Loucy (cell line): Measurements from ENCODE around the gene PEAK1.

Experiments used
- EZH2phosphoT487 ChIP-seq: fragments of 200-600 bp; IDR thresholded peaks from 2 replicates; pipeline ENCODE4 v1.6.1; 2018; ENCODE audit warnings: antibody characterized with exemption, mild to moderate bottlenecking, moderate library complexity, borderline replicate concordance
- TF ChIP-seq, protein P1 (sequence below): fragments of 200-600 bp; sonication (generic); conservative IDR thresholded peaks from 2 replicates; pipeline ENCODE4 v1.5.1; 2014; ENCODE audit warnings: mild to moderate bottlenecking, antibody characterized with exemption, low read length

DNA sequence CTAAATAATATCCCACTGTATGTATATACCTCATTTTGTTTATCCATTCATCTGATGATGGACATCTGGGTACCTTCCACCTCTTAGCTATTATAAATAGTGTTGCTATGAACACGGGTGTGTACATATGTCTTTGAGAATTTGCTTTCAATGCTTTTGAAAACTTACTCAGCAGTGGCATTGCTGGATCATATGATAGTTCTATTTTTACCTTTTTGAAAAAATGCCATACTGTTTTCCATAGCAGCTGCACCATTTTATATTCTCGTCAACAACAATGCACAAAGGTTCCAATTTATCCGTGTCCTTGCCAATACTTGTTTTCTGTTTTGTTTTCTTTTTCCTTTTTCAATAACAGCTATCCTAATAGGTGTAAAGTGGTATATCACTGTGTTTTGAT is 77.1 kb downstream of the PEAK1 start:
- TF ChIP-seq, protein P1, sequence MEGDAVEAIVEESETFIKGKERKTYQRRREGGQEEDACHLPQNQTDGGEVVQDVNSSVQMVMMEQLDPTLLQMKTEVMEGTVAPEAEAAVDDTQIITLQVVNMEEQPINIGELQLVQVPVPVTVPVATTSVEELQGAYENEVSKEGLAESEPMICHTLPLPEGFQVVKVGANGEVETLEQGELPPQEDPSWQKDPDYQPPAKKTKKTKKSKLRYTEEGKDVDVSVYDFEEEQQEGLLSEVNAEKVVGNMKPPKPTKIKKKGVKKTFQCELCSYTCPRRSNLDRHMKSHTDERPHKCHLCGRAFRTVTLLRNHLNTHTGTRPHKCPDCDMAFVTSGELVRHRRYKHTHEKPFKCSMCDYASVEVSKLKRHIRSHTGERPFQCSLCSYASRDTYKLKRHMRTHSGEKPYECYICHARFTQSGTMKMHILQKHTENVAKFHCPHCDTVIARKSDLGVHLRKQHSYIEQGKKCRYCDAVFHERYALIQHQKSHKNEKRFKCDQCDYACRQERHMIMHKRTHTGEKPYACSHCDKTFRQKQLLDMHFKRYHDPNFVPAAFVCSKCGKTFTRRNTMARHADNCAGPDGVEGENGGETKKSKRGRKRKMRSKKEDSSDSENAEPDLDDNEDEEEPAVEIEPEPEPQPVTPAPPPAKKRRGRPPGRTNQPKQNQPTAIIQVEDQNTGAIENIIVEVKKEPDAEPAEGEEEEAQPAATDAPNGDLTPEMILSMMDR, result no peak
- no peak for TF ChIP-seq EZH2phosphoT487
